Measurements from ENCODE around the gene MYEF2.

Gene MYEF2

DNA sequence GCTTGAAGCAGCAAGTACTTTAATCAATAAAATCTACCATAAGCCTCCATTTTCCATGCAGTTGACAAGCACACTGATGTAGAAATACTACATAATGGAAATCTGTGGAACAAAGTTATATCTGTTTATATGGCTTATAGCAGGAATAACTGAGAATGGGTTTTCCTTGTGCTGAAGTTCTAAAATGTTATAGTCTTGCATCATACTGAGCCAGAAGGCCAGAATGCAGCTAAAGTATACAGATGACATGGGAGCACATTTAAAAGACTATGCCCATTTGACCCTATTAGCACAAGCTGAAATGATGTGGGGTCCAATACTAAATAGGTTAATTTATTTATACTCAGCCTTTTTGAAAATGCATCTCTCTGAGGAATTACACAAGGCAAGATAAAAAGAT is 32.2 kb downstream of the MYEF2 start:
- no peak for DNase-seq (ENCODE audit: low spot score)

DNA sequence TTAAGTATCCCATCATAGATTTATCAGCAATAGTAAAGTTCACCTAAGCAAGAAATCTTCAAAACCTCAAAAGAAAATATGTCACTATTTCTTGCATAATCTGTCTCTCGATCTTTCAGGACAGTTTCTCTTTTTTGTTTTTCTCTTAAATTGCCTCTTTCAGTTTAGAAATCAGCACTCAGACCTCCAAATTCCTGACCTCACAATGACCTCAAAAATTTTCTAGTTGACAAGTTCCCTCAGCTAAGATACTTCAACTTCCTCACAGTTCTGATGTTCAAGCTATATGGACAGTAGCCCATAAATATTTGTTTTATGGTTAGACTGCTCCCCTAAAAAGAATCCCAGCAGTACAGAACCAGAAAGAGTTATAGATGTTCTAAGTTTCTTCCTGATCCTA is 33.2 kb downstream of the MYEF2 start:
- no peak for DNase-seq (ENCODE audit: low spot score)

DNA sequence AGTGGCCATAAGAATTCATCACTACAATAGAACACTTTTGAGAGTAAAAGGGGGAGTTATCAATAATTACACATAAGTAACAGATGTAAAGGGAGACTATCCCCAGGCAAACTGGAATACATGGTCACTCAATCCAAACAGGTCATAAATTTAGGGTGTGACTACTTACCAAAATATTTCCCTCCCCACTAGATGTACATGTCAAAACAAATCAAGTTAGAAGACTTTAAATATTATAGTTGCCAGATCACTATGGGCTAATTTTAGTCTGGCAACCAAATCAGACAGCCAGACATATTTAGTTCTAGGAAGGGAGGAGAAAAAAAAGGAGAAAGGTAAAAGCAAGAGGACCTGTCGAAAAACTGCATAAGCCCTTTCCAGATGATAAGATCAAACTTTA is 34.2 kb downstream of the MYEF2 start:
- DNase-seq (ENCODE audit: low spot score), result no peak

DNA sequence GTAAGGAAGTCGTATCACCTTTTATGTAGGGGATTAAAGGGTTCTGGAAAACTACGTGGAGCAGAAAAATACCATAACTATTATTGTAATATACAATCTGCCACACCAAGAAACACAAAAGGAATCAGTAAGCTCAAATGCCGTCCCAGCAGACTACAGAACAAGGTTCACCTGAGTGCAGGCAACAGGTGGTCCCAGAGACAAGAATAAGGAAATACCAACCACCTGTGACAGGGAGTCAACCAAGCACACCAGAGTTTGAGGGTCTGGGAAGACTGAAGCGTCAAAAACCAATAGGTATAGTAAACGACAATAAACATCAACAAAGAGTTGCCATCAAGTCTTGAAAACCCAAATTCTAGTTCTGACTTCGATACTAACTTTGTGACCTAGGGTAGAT is 45.2 kb downstream of the MYEF2 start:
- DNase-seq (ENCODE audit: low spot score), result no peak

DNA sequence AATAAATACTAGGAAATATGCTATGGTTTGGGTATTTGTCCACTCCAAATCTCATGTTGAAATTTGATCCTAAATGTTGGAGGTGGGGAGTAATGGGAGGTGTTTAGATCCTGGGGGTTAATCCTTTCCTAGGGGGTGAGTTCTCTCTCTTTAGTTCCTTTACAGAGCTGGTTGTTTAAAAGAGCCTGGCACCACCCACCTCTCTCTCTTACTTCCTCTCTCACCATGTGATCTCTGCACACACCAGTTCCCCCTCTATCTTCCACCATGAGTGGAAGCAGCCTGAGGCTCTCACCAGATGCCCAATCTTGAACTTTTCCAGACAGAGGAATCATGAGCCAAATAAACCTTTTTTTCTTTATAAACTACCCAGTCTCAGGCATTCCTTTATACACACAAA is 46.8 kb downstream of the MYEF2 start:
- DNase-seq (ENCODE audit: low spot score), result no peak

DNA sequence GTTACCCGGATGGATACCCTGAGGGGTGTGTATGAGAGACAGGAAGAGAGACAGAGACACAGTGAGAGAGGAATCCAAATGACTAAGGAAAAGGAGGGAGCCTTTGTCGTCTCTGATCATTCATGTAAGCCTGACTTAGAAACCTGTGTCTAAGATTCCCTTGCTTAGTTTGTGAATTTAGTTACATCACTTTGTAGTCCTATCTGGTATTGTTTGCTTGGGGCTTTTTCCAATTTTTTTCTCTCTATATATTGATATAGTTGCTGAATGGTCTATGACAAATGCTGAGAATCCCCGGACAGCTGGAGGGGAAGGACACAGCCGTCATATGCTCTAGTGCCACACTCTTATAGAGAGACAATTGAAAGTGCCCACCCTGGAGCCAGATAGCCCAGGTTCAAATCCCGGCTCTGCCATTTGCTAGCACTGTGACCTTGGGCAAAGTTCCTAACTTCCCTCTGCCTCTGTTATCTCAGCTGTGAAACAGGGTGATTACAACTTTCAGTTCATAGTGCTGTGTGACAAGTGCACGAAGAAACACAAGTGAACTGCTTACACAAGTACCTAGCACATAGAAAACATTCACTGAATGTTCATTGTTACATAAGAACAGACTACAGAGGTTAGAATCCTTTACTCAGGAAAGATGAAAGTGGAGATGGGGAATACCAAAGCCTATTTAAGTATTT is 51.3 kb downstream of the MYEF2 start:
- DNase-seq (ENCODE audit: low spot score), result no peak

DNA sequence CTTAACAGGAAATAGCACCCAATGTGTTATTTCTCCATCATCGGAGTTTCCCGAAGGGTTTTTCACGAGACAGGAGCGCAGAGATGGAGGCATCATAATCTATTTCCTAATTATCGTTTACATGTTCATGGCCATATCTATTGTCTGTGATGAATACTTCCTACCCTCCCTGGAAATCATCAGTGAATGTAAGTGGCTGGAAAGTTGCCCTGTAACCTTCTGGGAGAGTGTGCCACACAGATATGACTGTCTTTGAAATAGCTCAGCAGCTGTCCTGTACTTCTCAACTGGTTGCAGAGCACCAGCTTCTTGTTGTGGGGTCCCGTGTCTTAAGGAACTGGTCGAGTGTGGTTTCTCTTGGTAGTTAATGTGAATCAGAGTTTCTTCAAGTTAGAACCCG is 56.2 kb downstream of the MYEF2 start:
- no peak for DNase-seq (ENCODE audit: low spot score)

DNA sequence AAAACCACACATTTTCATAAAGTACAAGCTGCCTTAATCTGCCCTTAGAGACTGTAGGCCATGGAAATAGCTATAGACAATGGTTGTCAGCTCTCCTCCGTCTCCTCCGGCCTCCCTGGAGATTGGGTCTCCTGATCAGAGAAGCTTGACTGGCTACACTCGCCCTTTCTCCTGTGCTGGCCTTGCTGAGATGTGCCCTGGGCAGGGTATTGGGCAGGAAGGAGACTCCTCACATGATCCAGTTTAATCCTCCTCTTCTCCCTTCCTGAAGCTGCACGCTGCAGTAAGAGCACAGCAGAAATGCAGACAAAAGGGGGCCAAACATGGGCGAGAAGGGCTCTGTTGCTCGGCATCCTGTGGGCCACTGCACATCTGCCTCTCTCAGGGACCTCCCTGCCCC is 57.4 kb downstream of the MYEF2 start, which contains the start of gene SLC24A5:
Gene SLC24A5 (plus strand): TSS at position 246 of the 400 bp plus-strand sequence. CDS start 55 bp downstream, at position 301.
- DNase-seq (ENCODE audit: low spot score), result no peak

DNA sequence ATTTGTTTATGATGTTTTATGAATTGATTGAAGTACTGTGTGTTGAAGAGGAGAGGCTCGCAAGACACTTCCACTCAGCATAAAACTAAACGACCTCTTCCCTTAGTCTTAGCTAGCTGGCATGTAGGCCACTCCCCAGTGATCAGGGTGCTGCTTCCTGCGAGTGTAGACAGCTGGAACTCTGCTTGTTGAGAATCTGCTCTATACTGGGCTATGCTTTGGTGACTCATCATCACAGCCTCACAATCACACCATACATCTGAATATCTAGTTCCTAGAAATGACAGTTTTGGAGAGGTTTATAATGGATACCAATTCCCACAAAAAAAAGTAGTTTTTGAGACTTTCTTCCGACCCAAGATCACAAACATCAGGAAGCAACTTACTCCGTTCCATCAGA is 58.8 kb downstream of the MYEF2 start:
- no peak for DNase-seq (ENCODE audit: low spot score)

DNA sequence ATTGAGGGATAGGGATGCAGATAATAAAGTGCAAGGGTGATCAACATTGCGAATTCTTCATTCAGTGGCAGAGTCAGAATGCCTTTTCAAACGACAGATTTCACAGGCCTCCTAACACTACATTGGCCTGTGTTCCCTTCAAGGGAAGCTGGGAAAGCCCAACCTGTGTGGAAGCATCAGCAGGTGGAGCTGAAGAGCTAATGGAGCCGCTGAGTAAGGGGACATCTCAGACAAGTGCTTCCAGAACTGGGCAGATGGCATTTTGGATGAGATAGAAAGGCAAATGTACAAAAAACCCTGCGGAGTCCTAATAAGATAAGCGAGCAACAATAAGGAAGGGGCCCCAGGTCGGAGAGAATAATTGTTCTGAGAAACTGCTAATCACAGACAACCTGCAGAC is 65.9 kb downstream of the MYEF2 start:
- peak; percentile 73 for DNase-seq (ENCODE audit: low spot score)

DNA sequence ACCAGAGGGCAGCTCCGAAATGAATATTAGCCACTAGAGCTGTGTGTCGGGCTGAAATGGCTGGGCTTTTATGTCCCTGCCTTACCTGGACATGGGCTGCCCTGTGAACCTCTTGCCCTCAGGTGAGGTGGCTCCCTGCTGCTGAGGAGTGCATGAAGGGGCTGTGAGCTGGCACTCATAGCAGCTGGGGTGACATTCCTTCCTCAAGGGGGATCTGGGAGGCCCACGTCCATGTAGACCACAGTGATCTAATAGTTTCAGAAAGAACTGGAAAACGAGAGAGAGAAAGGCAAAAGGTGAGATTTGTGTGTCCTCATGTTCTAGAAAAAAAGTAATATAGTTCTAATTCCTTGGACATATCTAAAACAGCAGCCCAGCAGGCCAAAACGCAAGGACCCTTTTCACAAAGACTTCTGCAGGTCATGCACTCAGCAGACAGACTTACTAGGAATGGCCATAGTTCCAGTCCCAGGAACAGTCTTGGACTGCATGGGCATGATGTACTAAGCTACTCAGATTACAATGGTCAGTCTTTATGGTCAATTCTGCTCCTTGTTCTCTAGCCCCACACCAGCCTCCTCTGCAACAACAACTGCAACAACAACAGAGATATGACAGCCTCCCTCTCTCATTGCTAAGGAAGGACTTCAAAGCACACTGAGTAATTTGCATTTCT is 68.1 kb downstream of the MYEF2 start:
- DNase-seq (ENCODE audit: low spot score), result no peak

DNA sequence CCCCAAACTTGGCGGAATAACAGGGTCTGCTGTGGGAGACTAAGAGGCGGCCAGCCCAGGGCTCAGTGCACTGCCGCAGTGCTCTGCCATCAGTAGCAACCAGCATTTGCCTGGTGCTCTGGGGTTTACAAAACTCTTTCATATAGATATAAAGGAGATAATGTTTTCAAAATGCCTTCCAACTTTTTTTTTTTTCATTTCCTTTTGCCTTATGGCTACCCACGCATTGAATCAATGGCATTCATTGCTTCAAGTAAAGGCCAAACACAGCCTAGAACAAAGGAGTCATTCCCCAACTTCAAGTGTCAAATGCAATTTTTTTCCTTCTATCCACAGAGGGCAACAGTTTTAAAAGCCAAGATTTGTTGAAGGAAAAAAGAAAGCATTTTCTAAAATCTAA is 68.9 kb downstream of the MYEF2 start:
- DNase-seq (ENCODE audit: low spot score), result no peak

DNA sequence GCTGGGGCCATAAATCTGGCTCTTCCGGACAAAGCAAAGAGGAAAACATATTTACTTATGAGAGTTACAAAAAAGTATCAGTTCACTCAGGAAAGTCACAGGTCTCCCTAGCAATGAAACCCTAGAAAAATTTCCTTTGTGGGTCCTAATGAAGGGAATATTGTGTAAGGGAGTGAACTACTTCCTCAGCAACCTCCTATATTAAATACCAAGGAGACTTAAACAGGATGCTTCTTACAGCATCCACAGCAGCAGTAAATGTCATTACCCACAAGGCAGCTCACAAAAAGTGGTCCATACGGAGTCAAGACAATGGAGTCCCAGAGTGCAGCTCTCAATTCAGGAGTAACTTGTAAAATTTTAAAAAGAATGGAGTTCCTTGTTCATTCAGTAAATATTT is 72.2 kb downstream of the MYEF2 start:
- DNase-seq (ENCODE audit: low spot score), result no peak

DNA sequence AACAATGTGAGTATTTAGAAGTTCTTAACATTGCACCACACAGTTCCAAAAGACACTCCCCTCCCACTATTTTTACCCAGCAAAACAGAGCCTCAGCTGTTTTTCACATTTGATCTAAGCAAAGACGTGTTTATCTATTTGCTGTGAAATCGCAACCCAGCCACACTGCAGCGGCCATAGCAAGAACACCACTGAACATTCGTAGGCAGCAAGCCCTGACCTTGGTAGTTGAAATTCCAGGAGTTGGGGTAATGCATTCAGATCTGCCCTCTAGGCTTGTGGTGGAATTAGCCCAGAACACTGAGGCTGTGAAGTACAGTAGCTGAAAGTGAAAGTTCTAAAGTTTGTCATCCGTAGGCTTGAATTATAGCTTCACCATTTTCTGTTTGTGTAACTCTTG is 74.4 kb downstream of the MYEF2 start:
- no peak for DNase-seq (ENCODE audit: low spot score)

DNA sequence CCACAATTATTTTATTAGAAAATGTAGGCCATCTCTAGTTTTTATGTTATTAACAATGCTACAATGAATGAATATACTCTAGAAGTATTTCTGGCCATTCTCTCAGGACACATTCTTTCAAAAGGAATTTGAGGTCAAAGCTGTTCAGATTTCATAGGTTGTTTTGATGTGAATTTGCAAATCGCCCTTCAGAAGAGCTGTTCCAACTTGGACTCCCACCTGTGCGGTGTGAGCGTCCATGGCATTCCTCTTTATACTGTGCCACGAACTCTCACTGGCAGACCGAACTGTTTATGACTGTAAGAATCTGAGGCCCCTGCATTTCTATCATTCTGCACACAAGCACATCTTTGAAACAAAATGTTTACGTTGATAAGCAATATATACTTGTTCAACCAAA is 75.9 kb downstream of the MYEF2 start:
- DNase-seq (ENCODE audit: low spot score), result no peak

DNA sequence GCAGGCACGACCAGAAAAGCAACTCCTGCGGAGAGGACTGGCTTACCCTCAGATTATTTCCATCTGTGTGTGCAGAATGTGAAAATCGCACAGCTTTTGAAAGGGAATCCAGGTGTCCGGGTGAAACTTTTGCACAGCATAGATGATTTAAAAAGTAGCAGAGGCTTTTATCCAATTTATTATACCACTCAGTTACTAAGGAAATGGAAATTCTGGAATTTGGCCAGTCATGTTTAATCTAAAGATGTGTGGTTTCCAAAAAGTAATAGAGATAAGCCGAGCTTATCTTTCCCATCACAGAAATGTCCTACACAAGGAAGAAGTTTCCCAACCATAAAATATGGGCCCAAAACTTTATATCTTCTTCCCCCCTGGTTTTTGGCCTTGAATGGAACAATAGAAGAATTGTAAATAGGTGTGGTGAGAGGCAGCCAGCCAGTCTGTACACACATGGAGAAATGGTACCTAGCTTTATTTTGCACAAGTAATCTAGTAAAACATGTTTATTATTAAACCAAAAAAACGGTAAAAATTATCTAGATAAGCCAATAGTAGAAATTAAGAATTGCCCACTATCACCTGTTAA is 76.6 kb downstream of the MYEF2 start:
- DNase-seq (ENCODE audit: low spot score), result no peak

DNA sequence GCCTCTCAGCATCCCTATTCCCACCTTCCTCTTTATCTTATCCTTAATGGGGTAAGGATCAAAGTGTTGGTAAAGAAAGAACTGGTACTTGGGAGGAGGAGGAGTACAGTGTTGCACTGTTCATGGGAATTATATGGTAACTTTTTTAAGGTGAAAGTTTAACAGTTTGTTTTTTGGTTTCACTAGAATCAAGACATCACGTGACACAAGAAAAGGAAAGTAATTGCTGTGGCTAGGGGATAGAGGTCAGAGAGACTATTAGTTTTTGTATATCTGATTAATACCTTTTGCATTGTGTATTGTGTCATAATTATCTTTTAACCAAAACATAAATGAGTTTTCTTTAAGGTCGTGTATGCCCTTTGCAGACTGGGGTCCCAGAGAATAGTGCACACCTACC is 80.8 kb downstream of the MYEF2 start:
- DNase-seq (ENCODE audit: low spot score), result no peak

DNA sequence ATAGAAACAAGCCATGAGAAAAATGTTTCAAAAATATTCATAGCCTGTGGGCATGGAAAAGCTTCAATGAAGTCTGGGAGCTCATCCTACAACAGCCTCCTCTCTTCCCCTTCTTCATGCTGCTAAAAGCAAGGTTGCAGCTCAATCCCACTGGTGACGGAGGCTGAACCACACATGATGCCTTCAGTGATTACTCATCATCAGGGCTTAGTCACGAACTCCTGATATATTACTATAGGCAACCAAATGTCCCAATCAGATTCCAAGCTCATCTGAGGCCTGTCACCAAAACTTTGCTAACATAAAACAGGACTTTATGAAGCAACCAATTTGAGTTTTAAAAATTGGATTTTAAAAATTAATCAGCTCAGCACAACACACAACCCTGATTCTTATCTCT is 81.3 kb downstream of the MYEF2 start:
- no peak for DNase-seq (ENCODE audit: low spot score)

DNA sequence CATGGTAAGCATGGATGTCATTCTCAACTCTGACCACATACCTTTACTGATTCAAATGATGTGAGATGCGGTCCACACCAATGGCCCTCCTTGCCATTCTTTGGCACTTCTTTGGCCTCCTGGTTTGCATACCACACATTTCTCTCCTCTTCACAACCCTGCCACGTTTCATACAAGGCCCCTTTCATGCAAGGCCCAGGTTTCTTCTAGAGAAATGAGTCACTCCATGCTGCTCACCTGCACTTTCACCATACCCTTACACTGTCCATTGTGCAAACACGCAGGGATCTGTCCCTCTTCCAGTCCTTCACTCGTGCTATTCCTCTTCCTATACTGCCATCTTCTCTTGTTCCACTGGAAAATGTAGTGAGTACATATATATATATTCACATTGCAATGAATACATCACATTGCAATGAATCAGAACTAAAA is 81.7 kb downstream of the MYEF2 start:
- DNase-seq (ENCODE audit: low spot score), result no peak

DNA sequence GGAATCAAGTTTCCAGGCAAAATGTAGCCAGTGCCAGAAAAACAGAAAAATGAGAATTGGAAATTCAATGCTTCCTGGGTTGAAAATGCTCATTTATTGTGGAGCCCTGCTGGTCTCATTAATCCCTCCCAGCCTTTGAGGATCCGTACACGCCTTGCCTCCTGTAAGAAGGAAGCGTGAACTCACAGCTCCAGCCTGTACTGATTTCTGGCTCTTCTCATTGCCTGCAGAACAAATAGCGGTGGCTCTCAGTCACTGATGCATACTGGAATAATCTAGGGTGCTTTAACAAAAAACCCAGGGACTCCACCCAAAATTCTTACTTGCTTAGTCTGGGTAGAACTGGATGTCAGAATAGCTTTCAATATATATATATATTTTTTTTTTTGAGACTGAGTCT is 86.6 kb downstream of the MYEF2 start:
- no peak for DNase-seq (ENCODE audit: low spot score)

DNA sequence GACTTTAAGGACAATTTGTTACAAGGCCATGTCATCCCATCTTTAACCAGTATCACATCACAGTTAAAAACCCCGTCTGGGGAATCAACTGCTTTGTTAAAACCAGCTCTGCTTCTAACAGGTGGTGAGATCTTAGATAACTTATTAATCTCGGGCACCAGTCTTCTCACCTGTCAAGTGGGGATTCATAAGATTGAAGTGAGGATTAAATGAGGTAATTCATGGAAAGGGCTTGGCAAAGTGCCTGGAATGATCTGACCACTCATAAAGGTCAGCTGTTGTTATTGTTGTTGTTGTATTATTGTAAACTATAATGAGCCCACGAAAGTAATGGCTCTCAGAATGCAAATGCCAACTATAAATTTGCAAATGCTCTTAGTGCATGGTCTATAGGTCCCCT is 87.4 kb downstream of the MYEF2 start:
- DNase-seq (ENCODE audit: low spot score), result no peak

DNA sequence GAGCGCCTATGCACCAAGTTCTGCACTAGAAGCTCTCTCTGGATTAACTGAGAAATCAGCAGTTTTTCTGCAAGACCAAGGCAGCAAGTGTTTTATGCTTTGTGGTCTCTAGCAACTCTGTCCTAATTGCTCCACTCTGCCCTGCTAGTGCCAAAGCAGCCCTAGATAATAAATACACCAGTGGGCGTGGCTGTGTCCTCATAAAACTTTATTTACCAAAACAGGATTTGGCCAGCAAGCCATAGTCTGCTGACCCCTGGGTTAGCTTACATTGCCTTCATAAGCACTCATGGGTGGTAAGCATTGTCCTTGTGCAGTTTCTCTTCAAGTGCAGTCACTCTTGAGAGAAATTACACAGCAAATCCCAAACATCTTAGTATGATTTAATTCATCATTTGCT is 88.0 kb downstream of the MYEF2 start:
- no peak for DNase-seq (ENCODE audit: low spot score)

DNA sequence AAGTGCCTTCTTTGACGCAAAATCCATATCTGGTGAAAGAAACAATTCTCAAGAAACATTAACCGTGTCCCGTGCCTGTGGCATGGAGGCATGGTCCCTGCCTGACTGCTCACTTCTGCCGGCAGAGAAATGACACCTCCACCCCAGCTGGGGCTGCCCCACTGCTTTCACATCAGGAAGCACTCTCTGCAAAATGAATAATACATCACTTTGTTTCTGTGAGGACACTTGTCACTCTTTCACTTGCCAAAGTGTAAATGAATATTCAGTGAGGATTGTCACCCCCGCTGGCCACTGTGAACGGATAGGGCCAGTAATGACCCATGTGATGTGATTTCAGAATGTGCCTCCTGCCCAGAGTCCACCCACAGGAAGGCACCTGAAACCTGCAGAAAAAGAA is 88.4 kb downstream of the MYEF2 start:
- no peak for DNase-seq (ENCODE audit: low spot score)

DNA sequence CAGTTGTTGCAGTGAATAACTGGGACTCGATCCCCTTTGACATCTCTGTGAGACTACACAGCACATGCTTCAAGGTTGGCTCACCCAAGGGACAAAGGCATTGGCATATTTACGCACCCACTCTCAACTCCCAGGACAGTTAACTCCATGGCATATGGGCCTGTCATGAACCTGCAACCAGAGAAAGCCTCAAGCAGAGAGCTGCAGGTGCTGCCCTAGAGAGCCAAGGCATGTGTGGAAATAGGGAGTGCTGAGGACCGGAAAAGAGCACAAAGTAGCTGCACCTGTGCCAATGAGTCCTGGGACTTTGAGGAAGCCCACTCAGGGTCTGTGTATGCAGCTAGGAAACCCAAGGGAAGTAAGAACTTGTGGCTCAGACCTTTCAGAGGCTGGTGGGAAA is 90.3 kb downstream of the MYEF2 start:
- no peak for DNase-seq (ENCODE audit: low spot score)

Data from D341Med (cell line).